ENCODE results near the gene TAAR9.

GRCh38 chr6:132568611-132569010, 30.5 kb downstream of the TAAR9 start:
- TF ChIP-seq POLR2A (IDR thresholded peaks at IDR 0.05) (no peak), CTCF (IDR thresholded peaks at IDR 0.05) (no peak), POLR2AphosphoS5 (IDR thresholded peaks at IDR 0.05; ENCODE audit: insufficient read depth in 1 of 2, low read depth in 1 of 2) (no peak)

Measured in vagina (tissue), 2 donors.